Frontal cortex (tissue), 4 donors: ENCODE results near the gene MT1HL1. TPM values are rescaled to one million over a fixed set of nuclear protein-coding genes. Genes with fewer than 3 reads are reported as not detected.
A peak's percentile ranks its signal among the peaks of the same experiment; 100 is the strongest.

Experiments used
- DNase-seq, 2 donors: peaks; one replicate each; pipeline ENCODE4 v3.0.0; 2012; ENCODE audit warnings: low spot score in 2 of 2
- FAIRE-seq: peaks from 2 replicates; lab custom pipeline; 2012; peaks lifted over from hg19 to GRCh38; lab: Jason Lieb, UNC
- total RNA-seq: library from RNA; depleted of rRNA; stranded (reverse); fragments of >200 nt; gene quantifications from one replicate; pipeline ENCODE4 v1.2.3, GENCODE V29; 2014
- donor health status: control.
- donor health status: control.
- donor health status: control.

Gene MT1HL1
- total RNA-seq, 1 donor from 2014 or later, result not detected

DNA sequence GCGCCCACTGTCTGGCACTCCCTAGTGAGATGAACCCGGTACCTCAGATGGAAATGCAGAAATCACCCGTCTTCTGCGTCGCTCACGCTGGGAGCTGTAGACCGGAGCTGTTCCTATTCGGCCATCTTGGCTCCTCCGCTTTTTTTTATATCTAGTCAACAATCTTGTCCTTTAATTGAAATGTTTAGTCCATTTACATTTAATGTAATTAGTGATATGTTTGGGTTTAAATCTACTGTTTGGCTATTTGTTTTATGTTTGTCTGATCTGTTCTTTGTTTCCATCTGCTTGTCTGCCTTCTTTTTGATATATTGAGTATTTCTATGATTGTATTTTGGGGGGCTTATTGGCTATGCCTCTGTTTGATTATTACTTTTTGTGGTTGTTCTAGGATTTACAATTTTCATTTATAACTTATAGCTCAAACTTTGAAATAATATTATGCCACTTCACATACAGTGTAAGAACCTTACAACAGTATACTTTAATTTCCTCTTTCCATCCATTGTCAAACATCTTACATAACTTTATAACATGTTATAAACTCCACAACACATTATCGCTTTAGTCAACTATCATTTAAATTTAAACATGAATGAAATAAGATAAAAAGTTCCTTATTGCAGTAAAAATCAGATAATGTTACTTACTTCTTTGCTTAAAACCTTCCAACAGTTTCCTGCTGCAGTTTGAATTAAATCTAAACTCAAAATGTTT, 21.3 kb upstream of the MT1HL1 start:
- no peak for FAIRE-seq

DNA sequence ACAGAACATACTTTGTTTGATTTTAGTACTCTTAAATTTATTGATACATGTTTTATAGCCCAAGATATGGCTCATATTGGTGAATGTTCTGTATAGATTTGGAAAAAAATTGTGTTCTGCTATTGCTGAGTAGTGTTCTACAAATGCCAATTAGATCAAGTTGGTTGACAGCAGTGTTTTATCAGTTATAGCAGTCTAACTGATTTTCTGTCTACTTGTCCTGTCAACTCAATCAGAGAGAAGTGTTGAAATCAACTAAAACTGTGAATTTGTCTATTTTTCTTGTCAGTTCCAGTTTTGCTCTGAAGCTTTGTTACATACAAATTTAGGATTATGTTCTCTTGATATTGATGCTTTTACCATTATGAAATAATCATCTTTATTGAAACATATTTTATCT, 14.7 kb upstream of the MT1HL1 start:
- DNase-seq, result no peak
- FAIRE-seq, result no peak

More for the DNA sequence above, 21.3 kb upstream of the MT1HL1 start:
- DNase-seq, result no peak

DNA sequence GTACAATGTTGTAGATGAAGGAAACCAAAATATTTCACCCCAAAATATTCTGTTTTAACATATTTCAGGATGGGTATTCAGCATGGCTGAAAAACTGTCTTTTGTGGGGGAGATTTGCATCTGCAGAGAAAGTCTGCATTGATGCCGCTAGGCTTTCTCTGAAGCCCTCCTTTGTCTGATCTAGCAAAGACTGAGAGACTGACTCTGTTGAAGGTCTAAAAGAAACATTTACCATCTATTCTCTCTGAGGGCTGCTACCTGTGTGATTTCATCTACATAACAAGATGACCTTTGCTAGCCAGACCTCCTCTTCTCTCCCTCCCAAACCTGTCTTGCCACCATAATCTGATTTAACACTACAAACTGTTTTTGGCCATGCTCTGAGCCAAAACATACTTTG, 12.4 kb upstream of the MT1HL1 start:
- DNase-seq (no peak), FAIRE-seq (no peak)

DNA sequence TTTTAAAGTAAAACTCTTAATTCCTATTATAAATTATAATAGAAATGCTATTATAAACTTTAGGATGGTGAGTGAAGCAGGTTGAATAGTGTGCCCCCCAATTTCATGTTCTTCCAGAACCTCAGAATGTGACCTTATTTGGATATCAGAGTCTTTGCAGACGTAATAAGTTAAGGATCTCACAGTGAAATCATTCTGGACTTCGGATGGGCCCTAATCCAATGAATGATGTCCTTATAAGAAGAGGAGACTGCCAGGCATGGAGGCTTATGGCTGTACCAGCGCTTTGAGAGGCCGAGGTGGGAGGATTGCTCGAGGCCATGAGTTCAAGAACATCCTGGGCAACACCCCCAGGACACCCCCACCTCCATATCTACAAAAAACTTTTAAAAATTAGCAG, 9.4 kb upstream of the MT1HL1 start:
- DNase-seq (no peak), FAIRE-seq (no peak)

DNA sequence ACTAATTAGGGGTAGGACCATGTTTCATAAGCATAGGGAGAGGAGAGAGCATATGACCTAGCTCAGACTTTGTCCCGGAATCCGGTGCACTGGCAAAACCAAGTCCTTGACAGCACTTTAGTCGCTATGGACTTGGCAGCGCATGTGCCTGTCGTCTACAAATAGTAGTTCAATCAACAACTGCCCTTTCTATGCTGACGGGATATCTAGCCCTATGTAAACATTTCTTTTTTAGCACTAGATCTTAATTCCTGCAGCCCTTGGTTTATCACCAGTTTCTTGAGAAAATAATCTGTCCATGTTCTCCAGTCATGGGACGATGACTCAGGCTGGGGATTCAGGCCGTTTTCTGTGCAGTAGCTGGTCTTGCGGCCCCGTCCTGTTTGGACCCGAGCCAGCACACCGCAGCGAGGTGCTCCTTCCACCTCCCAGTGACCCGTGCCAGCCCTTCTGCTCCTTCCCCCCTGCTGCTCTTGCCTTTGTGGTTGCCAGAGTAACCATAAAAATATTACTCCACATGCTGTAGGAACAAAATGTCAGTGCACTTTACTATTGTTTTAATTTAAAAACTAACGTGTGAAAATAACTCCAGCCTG, 8.6 kb upstream of the MT1HL1 start:
- peak in 1 of 2 donors; percentile 26 for DNase-seq
- FAIRE-seq, result no peak

DNA sequence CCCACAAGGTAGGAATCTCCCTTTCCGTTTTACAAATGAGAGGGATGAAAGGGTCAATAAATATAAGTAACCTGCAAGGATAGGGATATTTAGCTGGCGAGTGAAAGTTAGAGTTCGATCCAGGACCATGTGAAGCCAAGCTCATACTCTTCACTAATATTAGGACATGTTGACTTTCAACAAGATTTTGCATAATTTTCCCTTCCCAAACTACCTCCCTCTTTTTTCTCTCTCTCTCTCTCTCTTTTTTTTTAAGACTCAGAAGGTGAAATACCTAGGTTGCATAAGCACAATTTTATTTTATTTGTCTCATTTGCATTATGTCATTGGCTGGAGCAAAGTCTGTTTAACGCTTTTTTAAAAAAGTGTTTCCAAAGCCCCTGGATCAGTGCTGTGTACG, 8.1 kb upstream of the MT1HL1 start:
- FAIRE-seq (no peak), DNase-seq (no peak)

DNA sequence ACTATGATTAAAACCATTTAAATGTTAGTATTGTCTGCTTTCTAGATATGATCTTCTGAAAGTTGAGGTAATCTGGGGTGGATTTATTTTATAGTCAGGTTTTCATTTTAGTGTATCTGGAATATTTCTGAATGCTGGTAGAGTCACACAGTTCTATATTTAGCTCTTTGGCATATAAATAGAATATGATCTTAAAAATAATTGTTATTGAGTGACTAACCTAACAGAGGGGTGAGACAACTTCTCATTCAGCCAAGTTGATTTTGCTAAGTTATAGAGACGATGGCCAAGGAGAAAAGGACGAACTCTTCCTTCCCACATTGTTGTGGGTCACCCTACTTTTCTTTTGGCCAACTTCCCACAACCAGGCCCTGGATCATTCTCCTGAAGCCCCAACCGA, 7.2 kb upstream of the MT1HL1 start:
- DNase-seq (no peak), FAIRE-seq (no peak)

DNA sequence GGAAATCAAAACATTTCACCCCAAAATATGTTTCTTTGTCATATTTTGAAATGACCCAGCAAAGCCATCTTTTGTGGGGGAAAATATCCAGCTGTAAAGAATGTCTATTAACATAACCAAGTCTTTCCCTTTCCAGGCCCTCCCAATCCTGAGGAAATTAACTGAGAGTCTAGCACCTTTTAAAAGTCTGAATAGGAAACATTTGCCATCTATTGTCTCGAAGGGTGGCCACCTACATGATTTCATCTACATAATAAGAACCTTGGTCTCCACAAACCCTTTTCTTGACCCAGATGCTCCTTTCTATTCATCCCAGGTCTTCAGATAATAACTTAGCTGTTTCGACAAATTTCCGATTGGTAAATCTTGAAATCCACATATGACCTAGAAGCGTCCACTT, 5.4 kb upstream of the MT1HL1 start:
- no peak for DNase-seq

DNA sequence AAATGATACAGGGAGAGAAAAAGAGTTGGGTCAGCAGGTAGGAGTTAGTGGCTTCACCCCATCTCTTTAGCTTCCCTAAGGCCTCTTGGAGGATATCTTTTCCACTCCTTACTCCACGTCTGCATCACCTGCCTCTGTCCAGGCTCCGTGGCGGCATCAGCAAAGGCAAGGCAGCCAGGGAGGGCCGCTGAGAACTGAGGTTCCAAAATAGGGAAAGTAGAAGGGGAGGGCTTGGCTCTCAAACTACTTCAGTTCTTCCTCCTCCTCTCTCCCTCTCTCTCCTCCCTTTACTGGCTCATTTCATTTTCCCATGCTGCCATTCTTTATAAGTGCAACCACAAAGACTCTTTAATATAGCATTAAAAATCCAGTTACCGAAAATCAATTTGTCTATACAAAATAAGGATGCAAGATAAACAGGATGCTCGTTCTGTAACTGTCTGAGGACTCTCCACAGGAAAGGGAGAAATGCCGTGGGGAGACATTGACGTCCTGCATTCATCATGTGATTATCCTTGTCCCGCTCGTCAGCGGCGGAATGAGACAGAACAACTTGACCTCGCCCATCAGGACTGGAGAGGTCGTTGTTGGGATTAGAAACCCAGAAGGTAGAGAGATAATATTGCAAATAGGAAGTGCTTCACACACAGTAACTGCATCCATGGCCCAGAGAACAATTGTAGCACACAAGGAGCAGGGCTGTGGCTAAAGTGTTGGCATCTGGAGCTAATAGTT, 3.1 kb upstream of the MT1HL1 start:
- no peak for DNase-seq
- FAIRE-seq, result no peak

More for the DNA sequence above, 5.4 kb upstream of the MT1HL1 start:
- FAIRE-seq, result no peak

DNA sequence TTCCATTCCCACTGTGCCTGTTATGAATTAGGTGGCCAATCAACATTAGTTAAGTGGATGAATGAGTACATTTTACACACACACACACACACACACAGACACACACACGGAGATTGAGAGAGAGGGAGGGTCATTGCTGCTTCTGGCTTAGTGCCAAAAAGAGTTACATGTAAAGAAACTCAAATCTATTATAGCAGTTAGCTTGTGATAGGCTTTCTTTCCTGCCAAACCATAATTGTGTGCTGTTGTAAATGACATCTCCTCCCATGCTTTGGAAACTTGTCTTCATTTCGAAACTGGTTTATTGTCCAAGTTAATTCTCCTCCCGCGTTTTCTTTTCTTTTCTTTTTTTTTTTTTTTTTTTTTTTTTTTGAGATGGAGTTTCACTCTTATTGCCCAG, 1.4 kb upstream of the MT1HL1 start:
- DNase-seq, result no peak
- no peak for FAIRE-seq

DNA sequence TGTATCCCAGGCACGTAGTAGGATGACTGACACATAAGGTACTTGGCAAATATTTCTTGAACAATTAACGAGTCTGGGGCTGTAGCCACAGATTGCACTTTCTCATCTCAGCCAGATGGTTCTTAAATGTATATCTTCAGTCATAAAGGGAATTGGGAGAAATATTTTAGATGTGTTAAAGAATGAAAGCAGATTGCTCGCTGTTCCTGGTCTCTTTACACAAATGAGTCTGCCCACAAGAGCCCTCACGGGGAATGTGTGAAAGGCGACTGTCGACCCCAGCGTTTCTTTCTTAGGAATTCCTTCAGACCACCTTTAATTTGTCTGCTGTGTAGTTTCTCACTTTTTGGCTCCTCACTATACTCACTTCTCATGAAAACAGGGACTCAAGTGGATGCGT, 725 bp downstream of the MT1HL1 start:
- DNase-seq (no peak), FAIRE-seq (no peak)

DNA sequence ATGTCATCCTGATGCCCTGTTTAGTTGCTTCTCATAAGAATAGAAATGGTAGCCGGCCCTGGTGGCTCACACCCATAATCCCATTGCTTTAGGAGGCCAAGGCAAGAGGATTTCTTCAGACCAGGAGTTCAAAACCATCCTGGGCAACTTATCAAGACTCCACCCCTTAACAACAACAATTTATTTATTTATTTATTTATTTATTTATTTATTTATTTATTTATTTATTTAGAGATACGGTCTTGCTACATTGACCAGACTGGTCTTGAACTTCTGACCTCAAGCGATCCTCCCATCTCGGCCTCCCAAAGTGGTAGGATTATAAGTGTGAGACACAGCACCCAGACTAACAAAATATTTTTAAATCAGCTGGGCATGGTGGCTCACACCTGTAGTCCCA, 4.0 kb downstream of the MT1HL1 start:
- DNase-seq (no peak), FAIRE-seq (no peak)

DNA sequence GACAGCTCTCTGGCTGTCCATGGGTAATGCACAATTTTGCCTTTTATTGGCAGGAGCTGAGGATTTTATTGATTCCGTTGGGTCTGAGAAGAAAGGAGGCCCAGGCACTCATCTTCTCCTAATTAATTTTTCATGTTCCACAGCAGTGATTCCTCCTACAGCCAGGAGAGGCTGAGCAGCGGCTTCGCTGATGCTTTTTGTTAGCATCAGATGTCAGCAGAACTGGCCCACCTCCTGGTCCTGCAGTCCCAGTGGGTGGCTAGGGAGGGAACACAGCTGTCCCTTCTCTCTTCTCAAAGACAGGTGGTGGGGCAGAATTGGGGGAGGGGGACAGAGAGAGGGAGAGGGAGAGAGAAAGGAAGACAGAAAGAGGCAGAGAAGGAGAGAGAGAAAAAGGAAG, 5.7 kb downstream of the MT1HL1 start:
- DNase-seq (no peak), FAIRE-seq (no peak)

DNA sequence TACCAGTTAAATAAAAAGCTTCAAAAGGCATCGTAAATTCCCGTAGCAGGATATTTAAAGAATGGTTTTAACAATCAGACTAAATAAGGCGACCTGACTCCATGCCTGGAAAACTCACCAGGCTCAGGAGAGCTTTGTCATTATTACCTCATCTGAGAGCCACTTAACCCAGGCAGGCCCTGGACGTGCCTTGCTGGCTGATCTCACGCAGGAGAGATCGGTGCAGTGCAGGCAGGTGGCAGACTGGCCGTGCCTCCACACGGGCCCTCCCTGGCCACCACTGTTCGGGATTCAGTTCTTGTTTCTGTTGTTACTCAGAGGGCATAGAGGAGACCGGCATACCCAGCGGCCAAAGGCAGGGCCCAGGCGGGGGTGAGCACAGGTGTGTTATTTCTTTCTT, 6.4 kb downstream of the MT1HL1 start:
- DNase-seq, result no peak

DNA sequence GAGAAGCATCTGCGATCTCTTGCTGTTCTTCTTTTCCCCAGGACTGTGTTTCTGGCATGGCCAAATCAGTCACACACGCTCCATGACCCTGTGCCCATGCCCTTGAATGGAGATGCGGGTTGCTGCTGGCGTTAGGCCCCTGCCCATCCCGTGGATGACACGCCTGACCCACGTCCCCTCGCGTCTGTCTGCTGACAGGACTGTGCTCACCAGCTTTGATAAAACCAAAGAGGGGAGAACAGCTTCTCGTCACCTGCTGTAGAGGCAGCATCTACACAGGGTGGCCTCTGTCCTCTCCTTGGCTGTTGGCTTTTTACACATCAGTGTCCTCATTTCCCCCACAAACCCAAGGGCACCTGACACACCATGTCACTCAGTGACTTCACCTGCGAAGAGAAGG, 6.9 kb downstream of the MT1HL1 start:
- FAIRE-seq (no peak), DNase-seq (no peak)

More for the DNA sequence above, 6.4 kb downstream of the MT1HL1 start:
- no peak for FAIRE-seq

DNA sequence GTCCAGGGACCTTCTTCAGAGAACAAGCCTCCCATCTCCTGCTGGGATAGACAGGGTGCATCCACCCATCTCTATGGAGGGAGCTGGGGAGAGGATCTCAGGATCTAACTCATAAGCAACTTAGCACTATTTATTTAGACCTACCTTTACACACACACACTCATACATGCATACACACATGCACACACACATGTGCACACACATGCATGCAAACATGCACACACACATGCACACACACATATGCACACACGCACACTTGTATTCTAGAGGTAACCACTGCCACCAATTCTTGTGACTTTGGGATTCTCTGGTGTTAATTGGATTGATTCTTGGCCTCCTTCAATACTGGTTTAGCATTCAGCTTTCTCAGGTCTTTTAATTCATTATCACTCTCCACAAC, 9.8 kb downstream of the MT1HL1 start:
- FAIRE-seq (no peak), DNase-seq (no peak)

DNA sequence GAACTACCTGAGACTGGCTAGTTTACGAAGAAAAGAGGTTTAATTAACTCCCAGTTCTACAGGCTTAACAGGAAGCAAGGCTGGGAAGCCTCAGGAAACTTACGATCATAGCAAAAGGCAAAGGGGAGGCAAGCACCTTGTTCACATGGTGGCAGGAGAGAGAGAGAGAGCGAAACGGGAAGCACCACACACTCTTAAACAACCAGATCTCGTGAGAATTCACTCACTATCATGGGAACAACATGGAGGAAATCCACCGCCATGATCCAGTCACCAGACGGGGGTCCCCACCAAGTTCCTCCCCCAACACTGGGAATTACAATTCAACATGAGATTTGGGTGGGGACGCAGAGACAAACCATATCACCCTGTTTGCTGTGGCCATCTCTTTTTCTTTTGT, 11.8 kb downstream of the MT1HL1 start:
- DNase-seq, result no peak
- FAIRE-seq, result no peak

DNA sequence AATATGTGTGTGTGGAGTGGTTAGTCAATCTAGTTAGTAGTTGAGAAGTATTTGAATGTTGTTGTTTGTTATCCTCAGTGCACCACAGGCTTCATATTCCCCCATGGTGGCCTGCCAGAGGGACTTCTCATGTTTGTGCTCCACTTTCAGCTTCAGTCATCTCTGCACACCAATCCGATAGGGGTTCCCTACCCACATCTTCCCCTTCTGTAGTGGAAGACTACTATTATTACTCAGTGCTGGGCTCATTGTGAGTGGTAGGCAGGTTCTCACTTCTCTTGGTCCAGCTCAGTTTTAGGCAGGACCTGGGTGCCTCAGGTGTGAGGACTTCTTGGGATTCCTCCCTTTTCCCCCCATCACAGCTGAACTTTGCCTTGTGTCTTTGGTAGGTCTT, 14.2 kb downstream of the MT1HL1 start:
- FAIRE-seq, result no peak
- no peak for DNase-seq

DNA sequence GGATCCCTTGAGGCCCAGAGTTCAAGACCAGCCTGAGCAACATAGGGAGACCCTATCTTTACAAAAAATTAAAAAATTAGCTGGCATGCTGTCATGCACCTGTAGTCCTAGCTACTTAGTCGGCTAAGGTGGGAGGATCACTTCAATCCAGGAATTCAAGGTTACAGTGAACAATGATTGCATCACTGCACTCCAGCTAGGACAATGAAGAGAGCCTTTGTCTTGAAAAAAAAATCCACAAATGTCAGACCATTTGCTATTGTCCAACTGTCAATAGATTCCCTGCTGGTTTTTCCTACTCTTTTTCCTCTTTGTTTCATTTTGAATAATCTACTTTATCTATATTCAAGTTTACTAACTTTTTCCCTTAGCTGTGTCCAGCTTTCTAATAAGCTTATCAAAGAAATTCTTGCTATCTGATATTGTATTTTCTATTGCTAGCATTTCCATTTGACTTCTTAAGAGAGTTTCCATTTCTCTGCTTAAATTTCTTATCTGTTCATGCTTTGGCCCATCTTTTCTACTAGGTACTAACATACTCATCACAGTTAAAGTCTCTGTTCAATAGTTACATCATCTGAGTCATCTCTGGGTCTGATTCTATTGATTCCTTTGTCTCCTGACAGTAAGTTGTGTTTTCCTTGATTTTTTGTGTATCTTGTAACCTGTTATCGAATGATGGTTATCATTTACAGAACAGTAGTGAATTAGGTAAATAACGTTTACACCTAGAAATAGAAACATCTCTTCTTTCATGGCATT, 14.8 kb downstream of the MT1HL1 start:
- DNase-seq (no peak), FAIRE-seq (no peak)

DNA sequence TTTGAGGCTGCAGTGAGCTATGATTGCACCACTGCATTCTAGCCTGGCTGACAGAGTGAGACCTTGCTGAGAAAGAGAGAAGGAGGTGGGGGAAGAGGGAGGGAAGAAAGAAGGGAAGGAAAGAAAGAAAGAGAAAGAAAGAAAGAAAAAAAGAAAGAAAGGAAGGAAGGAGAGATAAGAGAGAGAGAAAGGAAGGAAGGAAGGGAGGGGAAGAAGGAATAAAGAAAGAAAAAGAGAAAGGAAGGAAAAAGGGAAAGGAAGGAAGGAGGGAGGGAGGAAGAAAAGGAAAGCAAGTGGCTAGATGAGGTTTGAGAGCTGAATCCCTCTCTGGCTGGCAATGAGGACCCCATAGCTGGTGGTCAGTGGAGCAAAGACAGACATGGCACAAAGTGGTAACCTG, 20.4 kb downstream of the MT1HL1 start:
- no peak for DNase-seq

DNA sequence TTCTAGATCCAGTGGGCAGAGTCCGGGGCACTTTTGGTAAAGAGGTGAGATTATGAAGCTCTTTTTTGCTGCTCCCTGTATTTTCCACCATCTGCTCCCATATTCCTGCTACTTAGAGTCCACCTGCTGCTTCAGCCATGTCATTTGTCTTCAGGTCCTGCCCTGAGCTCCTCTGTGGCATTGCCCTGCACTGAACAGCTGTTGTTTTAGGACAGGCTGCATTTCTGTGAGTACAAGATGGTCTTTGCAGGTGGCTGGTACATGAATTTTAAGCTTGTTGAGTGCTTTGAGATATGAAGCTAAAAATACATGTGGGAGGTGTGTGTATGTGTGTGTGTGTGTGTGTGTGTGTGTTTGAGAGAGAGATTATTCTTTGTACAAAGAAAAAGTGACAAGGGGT, 21.9 kb downstream of the MT1HL1 start:
- FAIRE-seq (no peak), DNase-seq (no peak)

More for the DNA sequence above, 20.4 kb downstream of the MT1HL1 start:
- no peak for FAIRE-seq
